ENCODE results near the gene NSUN6.

NSUN6 gene

GRCh38 chr10:18561861-18562551 lies 89.4 kb downstream of the NSUN6 start:
- no peak for DNase-seq (ENCODE audit: low read depth, low spot score)

- DNase-seq (ENCODE audit: low read depth, low spot score) = no peak
These were observed 93.4 kb downstream of the NSUN6 start for GRCh38 chr10:18557960-18558359.

DNA sequence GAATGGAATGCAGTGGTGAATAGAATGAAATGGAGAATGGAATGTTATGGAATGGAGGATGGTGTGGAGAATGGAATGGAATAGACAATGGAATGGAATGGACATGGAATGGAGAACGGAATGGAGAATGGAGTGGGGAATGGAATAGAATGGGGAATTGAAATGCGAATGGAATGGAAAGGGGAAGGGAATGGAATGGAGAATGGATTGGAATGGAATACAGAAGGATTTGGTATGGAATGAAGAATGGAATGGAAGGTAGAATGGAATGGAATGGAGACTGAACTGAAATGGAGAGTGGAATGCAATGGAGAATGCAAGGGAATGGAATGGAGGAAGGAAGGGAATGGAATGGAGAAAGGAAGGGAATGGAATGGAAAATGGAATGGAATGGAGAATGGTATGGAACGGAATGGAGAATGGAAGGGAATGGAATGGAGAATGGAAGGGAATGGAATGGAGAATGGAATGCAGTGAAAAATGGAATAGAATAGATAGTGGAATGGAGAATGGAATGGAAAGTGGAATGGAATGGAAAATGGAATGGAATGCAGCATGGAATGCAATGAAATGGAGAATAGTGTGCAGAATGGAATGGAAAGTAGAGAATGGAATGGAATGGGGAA lies 94.8 kb downstream of the NSUN6 start:
- no peak for DNase-seq (ENCODE audit: low read depth, low spot score)

DNA sequence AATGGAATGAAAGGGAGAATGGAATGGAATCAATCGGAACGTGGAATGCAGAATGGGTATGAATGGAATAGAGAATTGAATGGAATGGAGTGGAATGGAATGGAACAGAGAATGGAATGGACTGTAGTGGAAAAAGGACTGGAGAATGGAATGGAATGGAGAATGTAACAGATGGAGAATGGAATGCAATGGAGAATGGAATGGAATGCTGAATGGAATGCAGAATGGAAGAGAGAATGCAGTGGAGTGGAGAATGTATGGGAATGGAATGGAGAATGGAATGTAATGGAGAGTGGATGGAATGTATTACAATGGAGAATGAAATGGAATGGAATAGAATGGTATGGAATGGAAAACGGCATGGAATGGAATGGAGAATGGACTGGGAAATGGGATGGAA lies 96.9 kb downstream of the NSUN6 start:
- no peak for DNase-seq (ENCODE audit: low read depth, low spot score)

DNA sequence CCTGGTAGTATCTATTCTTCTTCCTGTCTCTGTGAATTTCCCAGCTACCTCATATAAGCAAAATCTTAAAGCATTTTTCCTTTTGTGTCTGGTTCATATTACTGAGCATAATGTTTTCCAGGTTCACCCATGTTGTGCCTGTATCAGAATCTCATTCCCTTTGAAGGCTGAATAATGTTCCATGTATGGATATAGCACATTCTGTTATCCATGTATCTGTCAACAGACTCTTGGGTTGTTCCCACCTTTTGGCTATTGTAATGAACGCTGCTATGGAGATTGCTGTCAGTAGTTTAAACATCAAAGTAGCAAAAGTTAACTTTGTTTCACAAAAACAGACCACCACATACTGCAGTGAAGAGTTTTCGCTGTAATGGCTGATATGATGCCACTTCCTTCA lies 99.9 kb downstream of the NSUN6 start:
- no peak for DNase-seq (ENCODE audit: low read depth, low spot score)

DNA sequence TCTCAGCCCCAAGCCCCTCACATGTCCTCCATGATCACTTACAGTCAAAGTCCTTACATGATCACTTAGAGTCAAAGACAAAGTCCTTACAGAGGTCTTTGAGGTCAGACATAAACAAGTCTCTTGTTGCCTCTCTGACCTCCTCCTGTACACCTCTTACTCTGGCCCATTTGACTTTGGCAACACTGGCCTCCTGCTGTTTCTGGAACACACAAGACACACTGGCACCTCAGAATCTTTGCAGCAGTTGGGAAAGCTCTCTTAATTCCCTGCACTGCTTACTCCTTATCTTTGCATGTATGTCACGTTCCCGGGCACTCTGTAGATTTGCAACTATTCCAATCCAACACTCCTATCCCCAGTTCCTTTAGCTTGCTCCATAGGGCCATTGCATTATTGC lies 102.3 kb downstream of the NSUN6 start:
- no peak for DNase-seq (ENCODE audit: low read depth, low spot score)

GRCh38 chr10:18545621-18546305 lies 105.6 kb downstream of the NSUN6 start:
- DNase-seq (ENCODE audit: low read depth, low spot score) = no peak

DNA sequence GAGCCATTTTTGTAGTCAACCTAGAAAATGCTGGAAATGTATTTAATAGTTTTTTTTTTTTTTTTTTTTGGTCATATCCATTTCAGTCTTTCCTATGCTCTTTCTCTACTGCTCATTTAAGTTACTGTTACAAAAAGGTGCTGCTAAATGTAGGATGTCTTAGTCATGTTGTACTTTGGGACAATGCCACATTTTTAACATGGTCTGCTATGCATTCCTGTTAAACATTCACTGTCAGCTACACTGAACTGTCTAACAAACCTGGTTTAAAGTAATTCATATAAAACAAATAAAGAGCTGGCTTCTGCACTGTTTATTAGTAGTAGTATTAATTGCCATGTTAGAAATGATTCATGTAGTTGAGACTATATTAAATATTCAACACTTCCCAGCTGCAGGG lies 108.6 kb downstream of the NSUN6 start:
- DNase-seq (ENCODE audit: low read depth, low spot score) = no peak

DNA sequence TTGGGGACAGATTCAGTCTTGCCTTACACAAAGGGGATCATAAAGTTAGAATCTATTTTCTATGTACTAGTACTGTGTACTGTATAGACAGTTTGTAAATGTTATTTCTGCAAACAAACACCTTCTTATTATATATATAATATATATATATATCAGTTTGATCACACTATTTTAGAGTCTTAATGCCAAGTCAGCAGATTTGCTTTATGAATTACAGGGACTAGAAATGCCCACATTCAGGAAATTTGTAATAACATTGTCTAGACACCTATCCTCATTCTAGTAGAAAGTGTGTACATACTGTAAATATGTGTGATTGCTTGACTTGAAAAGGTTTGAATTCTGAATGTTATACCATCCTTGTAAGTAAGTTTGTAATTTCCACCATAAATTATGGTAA lies 111.2 kb downstream of the NSUN6 start:
- DNase-seq (ENCODE audit: low read depth, low spot score) = no peak

GRCh38 chr10:18539335-18539734 lies 112.1 kb downstream of the NSUN6 start:
- DNase-seq (ENCODE audit: low read depth, low spot score) = no peak

GRCh38 chr10:18533896-18534295 lies 117.5 kb downstream of the NSUN6 start:
- no peak for DNase-seq (ENCODE audit: low read depth, low spot score)

DNA sequence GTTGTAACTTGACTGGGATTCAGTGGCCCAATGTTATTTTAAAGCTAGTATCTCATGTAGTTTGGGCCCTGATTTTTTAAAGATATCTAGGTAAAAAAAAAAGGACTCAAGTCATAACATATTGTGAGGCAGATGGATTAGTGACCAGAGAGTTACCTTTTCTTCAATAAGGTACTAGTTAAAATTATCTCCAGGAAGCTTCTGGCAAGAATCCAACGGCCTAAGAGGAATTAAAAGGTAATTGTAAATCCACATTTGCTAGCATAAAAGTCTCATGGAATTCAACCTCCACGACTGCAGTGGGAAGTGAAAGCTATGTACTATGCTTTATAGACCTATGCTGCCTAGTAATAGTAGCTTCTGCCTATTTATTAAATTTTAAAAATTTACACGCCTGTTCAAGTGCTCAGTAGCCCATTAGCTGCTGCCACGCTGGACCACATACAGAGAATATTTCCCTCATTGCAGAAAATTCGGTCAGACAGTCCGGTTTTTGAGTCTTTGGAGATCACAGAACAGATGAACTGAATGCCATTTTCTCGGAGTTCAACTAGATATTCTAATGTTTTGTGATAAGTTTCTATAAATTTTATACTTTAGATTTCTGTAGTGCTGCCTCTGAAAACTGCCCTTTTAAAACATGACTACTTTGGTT lies 118.4 kb downstream of the NSUN6 start:
- DNase-seq (ENCODE audit: low read depth, low spot score) = no peak

GRCh38 chr10:18528292-18528691 lies 123.1 kb downstream of the NSUN6 start:
- DNase-seq (ENCODE audit: low read depth, low spot score) = no peak

DNA sequence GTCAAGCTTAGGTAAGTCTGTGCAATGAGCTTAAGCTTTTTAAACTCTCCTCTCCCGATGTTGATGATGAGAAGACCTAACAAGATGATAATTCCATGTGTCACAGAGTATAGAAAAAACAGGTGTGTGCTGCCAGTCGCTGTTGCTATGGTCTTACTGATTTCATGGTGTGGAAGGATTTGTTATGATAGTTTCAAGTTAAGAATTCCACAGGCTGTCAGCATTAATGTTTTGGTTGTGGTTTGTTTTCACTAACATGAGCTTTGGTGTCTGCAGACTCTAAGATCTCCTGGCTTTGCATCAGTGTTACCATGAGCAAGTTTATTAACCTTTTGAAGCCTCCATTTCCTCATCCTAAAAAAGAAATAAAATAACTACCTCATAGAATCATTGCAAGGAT lies 123.7 kb downstream of the NSUN6 start:
- no peak for DNase-seq (ENCODE audit: low read depth, low spot score)

- no peak for DNase-seq (ENCODE audit: low read depth, low spot score)
These were observed 127.5 kb downstream of the NSUN6 start for GRCh38 chr10:18523858-18524257.

- no peak for DNase-seq (ENCODE audit: low read depth, low spot score)
These were observed 128.4 kb downstream of the NSUN6 start for GRCh38 chr10:18523025-18523424.

- no peak for DNase-seq (ENCODE audit: low read depth, low spot score)
These were observed 134.5 kb downstream of the NSUN6 start for GRCh38 chr10:18516851-18517250.

GRCh38 chr10:18514537-18514936 lies 136.8 kb downstream of the NSUN6 start:
- no peak for DNase-seq (ENCODE audit: low read depth, low spot score)

GRCh38 chr10:18508587-18508986 lies 142.8 kb downstream of the NSUN6 start:
- no peak for DNase-seq (ENCODE audit: low read depth, low spot score)

DNA sequence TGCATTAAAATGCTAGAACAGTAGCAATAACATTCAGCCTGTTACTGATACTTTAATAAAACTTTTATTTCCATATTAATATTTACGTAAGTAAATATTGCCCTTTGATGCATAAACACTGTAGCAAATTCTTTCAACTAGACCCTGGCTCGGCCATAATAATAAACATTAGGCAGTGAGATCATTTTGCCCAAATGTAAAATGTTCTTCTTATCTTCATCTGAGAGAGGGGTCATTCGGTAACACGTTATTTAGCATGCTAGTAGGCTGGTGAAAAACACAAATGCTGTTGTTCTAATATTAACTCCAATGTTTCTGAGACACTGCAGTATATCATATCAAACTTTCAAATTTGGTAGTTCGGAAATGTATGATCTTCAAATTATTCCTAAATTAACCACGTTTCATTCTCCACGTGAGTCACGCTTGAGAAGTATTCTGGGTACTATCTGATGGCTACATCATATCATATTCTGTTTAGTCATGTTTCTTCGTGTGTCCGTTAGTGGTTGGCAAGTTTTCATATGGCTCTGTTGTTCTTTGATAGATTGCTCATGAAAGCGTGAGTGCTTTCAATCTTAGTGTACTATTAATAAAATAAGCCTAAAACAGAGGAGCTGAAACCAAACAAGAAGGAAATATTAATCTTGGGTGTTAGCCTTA lies 145.8 kb downstream of the NSUN6 start:
- no peak for DNase-seq (ENCODE audit: low read depth, low spot score)

DNA sequence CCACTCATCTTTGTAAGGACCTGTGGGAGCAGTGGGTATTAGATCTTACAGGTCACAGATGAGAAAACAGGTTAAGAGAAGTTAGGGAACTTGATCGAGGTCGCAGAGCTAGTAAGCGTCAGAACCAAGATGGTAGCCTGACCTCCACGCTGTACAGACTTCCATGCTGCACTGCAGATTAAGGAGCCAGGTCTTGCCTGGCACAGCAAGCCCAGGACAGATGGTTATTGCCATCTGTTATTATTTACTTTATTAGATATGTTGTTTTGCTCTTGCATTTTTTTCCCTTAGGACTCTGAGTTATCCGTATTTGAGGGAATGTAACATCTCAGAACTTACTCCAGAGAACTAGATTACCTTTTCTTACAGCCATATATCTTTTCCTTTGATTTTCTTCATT lies 147.2 kb downstream of the NSUN6 start:
- DNase-seq (ENCODE audit: low read depth, low spot score) = no peak

DNA sequence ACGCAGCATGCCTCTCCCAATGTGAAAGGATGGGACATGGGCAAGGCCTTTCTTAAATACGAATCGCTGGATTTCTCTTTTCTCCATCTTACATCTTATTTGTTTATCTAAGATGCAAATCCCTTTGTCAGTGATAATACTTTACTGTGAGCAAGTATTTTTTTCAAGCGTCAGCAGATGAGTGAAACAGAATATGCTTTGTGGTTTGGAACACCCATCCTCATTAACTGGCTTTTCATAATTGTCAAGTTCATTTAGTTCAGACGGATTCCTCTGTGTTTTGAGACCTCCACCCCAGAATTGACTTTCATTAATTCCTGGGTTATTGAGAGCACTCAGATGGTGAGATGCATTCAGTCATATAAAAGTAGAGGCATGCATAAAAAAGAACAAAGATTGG lies 149.8 kb downstream of the NSUN6 start:
- no peak for DNase-seq (ENCODE audit: low read depth, low spot score)

Data from activated naive CD8-positive, alpha-beta T cell treated with anti-CD3 and anti-CD28 coated beads, Interleukin-2, amount 50 U/mL, for 16 hours (primary cell).